ENCODE measurements around the gene RPS18.
A peak's percentile ranks its signal among the peaks of the same experiment; 100 is the strongest.

DNA sequence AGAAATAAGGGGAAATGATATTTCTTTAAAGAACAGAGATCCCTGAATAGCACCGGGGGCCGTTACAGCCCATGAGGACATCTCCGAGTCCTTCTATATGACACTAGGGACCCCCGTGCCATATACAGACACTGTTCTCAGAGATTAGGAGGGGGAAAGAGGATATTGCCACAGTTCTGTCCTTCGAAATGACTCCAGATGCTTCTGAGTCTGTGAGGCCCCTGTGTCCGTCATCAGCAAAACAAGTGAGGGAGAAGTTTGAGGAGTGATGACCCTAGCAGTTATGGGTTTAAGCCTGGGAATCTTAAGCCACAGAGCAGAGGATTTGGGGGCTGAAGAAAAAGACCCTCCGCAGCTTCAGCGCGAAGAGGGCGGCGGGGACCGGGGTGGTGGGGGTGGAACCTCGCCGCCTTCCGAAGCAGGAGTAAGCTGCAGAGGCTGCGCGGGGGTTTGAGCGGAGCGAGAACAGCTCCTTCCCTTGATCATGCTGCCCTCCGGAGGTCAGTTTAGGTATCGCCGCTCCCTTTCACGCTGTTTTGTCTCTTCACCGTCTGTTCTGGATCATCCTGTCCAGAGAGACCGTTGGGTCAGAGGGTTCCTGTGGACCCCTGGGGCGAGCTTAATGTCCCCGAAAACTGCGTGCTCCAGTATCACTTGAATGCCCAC is 23.8 kb upstream of the RPS18 start:
- 0 out of 2 replicates have a peak, but pooled peaks have one; percentile 1 for TF ChIP-seq NFE2L2 (IDR thresholded peaks at IDR 0.05; ENCODE audit: low read length)
- TF ChIP-seq RAD21 (CRISPR knock-in tag; IDR thresholded peaks at IDR 0.05): peak; percentile 95
- peak in 1 of 2 experiments; percentile 34; a peak in 1 of 4 replicates for TF ChIP-seq POLR2A (IDR thresholded peaks at IDR 0.05; ENCODE audit: insufficient read depth in 1 of 2, low read depth in 2 of 2, low read length in 2 of 2)
- no peak for TF ChIP-seq ZSCAN21 (CRISPR knock-in tag; IDR thresholded peaks at IDR 0.05; ENCODE audit: borderline replicate concordance)
- TF ChIP-seq, protein P1, sequence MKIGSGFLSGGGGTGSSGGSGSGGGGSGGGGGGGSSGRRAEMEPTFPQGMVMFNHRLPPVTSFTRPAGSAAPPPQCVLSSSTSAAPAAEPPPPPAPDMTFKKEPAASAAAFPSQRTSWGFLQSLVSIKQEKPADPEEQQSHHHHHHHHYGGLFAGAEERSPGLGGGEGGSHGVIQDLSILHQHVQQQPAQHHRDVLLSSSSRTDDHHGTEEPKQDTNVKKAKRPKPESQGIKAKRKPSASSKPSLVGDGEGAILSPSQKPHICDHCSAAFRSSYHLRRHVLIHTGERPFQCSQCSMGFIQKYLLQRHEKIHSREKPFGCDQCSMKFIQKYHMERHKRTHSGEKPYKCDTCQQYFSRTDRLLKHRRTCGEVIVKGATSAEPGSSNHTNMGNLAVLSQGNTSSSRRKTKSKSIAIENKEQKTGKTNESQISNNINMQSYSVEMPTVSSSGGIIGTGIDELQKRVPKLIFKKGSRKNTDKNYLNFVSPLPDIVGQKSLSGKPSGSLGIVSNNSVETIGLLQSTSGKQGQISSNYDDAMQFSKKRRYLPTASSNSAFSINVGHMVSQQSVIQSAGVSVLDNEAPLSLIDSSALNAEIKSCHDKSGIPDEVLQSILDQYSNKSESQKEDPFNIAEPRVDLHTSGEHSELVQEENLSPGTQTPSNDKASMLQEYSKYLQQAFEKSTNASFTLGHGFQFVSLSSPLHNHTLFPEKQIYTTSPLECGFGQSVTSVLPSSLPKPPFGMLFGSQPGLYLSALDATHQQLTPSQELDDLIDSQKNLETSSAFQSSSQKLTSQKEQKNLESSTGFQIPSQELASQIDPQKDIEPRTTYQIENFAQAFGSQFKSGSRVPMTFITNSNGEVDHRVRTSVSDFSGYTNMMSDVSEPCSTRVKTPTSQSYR (CRISPR knock-in tag; IDR thresholded peaks at IDR 0.05; ENCODE audit: borderline replicate concordance): peak; percentile 53; the same call in 1 of the 2 replicates
- TF ChIP-seq POLR2AphosphoS2 (IDR thresholded peaks at IDR 0.05; ENCODE audit: low read depth, low read length): no peak
- TF ChIP-seq, protein P2, sequence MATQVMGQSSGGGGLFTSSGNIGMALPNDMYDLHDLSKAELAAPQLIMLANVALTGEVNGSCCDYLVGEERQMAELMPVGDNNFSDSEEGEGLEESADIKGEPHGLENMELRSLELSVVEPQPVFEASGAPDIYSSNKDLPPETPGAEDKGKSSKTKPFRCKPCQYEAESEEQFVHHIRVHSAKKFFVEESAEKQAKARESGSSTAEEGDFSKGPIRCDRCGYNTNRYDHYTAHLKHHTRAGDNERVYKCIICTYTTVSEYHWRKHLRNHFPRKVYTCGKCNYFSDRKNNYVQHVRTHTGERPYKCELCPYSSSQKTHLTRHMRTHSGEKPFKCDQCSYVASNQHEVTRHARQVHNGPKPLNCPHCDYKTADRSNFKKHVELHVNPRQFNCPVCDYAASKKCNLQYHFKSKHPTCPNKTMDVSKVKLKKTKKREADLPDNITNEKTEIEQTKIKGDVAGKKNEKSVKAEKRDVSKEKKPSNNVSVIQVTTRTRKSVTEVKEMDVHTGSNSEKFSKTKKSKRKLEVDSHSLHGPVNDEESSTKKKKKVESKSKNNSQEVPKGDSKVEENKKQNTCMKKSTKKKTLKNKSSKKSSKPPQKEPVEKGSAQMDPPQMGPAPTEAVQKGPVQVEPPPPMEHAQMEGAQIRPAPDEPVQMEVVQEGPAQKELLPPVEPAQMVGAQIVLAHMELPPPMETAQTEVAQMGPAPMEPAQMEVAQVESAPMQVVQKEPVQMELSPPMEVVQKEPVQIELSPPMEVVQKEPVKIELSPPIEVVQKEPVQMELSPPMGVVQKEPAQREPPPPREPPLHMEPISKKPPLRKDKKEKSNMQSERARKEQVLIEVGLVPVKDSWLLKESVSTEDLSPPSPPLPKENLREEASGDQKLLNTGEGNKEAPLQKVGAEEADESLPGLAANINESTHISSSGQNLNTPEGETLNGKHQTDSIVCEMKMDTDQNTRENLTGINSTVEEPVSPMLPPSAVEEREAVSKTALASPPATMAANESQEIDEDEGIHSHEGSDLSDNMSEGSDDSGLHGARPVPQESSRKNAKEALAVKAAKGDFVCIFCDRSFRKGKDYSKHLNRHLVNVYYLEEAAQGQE (IDR thresholded peaks at IDR 0.05; ENCODE audit: borderline replicate concordance in 1 of 2, low read depth in 1 of 2, low read length in 2 of 2): no peak
- TF ChIP-seq, protein P3, sequence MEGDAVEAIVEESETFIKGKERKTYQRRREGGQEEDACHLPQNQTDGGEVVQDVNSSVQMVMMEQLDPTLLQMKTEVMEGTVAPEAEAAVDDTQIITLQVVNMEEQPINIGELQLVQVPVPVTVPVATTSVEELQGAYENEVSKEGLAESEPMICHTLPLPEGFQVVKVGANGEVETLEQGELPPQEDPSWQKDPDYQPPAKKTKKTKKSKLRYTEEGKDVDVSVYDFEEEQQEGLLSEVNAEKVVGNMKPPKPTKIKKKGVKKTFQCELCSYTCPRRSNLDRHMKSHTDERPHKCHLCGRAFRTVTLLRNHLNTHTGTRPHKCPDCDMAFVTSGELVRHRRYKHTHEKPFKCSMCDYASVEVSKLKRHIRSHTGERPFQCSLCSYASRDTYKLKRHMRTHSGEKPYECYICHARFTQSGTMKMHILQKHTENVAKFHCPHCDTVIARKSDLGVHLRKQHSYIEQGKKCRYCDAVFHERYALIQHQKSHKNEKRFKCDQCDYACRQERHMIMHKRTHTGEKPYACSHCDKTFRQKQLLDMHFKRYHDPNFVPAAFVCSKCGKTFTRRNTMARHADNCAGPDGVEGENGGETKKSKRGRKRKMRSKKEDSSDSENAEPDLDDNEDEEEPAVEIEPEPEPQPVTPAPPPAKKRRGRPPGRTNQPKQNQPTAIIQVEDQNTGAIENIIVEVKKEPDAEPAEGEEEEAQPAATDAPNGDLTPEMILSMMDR (CRISPR knock-in tag; IDR thresholded peaks at IDR 0.05): peak; percentile 97
- peak; percentile 58; the same call in 1 of the 2 replicates for TF ChIP-seq GATAD1 (CRISPR knock-in tag; IDR thresholded peaks at IDR 0.05)

All from HepG2 (cell line).